GM18517 (cell line): ENCODE measurements around the gene ADAM21.
"Not testable (repeated sequence)": the region's sequence is repeated elsewhere in the genome, so short reads cannot be mapped to it uniquely, and the experiment has no call there.

Experiments used
- ATAC-seq: cut with Tn5 transposase; IDR thresholded peaks from one replicate; pipeline ENCODE4 v1.9.1; 2021; ENCODE audit warnings: mild to moderate bottlenecking, moderate library complexity; ENCODE audit not compliant: unreplicated experiment

The ADAM21 gene

DNA sequence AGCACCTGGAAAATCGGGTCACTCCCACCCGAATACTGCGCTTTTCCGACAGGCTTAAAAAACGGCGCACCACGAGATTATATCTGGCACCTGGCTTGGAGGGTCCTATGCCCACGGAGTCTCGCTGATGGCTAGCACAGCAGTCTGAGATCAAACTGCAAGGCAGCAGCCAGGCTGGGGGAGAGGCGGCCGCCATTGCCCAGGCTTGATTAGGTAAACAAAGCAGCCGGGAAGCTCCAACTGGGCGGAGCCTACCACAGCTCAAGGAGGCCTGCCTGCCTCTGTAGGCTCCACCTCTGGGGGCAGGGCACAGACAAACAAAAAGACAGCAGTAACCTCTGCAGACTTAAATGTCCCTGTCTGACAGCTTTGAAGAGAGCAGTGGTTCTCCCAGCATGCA lies 23.5 kb downstream of the ADAM21 start:
- ATAC-seq: not testable (repeated sequence)

DNA sequence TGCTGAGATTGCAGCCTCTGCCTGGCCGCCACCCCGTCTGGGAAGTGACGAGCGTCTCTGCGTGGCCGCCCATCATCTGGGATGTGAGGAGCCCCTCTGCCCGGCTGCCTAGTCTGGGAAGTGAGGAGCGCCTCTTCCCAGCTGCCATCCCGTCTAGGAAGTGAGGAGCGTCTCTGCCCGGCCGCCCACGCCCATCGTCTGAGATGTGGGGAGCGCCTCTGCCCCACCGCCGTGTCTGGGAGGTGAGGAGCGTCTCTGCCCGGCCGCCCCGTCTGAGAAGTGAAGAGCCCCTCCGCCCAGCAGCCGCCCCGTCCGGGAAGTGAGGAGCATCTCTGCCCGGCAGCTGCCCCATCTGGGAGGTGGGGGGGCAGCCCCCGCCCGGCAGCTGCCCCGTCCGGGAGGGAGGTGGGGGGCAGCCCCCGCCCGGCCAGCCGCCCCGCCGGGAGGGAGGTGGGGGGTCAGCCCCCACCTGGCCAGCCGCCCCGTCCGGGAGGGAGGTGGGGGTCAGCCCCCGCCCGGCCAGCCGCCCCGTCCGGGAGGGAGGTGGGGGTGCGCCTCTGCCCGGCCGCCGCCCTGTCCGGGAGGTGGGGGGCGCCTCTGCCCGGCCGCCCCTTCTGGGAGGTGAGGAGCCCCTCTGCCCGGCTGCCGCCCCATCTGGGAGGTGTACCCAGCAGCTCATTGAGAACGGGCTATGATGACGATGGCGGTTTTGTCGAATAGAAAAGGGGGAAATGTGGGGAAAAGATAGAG lies 25.6 kb downstream of the ADAM21 start:
- not testable (repeated sequence) for ATAC-seq

- no peak for ATAC-seq
Observed at GRCh38 chr14:70489579-70490200, 37.7 kb downstream of the ADAM21 start.

DNA sequence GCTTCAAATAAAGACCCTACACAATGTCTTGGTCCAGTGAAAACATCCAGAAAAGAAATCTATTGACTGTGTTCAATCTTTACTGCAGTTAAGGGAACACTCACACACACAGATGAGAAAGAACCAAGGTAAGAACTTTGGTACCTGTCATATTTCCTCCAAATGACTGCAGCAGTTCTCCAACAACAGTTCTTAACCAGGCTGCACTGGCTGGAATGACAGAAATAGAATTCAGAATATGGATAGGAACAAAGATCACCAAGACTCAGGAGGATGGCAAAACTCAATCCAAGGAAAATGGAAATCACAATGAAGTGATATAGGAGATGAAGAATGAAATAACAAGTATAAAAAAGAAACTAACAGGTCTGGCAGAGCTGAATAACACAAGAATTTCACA lies 46.2 kb downstream of the ADAM21 start:
- no peak for ATAC-seq
